Activated CD8-positive, alpha-beta memory T cell treated with anti-CD3 and anti-CD28 coated beads for 24 hours (primary cell): ENCODE measurements around the gene NEUROG1.

Experiments used
- DNase-seq: peaks from one replicate; pipeline ENCODE4 v3.0.0-alpha.2; 2020

The NEUROG1 gene

DNA sequence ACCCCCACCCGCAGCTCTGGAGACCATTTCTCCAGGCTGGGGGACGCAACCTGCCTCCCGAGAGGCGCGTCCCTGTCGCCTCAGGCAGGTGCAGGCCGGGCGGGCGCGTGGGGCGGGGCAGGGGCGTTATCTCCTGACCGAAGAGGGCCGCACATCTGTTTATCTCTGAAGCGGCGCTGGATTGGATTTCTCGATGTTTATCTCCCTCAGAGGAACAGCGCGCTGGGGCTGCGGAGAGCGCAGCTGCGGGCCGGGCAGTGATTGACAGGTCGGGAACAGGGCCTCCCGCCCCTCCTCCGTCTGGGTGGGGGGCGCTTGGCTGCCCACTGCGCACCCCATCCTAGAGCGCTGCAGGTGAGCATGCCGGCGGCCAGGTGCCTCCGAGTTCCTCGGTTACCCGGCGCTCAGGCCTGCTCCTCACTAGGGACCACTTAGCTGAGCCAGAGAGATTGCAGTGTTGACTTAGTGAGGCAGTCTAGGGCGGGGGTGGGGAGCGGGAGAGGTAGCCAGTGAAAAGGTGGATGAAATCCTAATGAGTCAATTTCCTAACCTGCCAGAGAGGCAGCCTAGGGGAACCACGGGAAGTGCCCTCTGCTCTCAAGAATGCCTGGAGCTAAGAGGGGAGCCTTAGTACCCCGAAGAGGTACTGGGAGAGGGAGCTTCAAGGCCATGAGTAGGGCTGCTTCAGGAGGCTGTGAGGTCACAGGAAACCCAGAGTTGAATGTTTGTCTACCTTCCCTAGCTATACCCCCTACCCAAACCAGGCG, 44.0 kb downstream of the NEUROG1 start:
- no peak for DNase-seq

DNA sequence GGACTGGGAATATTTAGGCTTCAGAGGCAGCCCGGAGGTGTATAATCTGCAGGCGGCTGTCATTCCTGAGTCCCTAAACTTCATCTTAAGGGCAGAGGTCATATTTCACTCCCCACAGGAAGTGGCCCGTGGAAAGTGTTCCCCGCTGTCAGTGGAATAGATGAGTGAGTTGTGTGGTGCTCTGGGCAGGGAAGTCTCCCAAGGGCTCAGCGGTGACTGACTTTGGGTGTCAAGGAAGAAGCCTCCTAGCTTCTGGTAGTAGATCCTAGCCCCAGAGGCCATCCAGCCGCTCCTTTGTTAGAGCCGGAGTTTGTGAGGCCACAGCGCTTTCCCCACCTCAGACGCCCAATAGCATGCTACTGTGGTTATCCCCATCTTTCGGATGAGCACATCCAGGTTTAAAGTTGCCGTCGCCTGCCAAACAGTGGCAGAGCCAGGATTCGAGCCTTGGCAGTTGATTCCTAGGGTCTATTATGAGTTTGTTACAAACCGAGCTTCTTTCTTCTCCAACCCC, 44.7 kb downstream of the NEUROG1 start:
- DNase-seq, result no peak

DNA sequence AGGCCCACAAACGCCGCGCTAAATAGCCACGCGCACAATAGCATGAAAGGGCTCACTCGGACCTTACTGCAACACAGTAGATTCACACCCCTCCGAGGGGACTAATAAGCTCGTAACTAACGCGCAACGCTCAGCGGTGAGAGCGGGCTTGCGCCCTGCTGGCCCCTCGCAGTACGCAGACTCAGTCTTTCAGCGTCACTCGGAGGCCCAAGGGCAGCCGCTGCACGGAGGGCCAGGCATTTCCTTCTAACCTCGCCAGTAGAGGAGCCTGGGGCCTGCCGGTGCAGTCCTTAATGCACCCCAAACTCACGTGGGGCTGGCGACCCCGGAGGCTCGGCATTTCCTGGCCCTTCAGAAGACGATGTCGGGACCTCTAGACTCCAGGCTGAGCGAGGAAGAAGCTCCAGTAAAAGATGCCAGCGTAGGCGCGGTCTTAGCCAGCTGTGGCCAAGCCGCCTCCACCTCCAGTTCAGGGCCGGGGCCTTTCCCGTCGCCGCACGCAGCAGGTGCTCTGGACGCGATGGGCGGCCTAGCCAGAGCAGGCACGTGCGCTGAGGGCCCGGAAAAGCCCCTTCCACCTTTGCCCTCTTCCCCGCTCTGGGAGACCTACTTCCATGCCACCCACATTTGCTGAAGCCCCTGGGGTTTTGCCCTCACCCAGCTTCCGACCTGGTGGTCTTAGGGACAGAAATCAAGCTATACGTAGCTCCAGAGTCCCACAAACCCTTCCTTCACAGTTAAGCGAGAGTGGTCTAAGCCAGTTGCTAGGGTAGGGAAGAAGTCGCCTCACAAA, 45.3 kb downstream of the NEUROG1 start:
- DNase-seq, result no peak

DNA sequence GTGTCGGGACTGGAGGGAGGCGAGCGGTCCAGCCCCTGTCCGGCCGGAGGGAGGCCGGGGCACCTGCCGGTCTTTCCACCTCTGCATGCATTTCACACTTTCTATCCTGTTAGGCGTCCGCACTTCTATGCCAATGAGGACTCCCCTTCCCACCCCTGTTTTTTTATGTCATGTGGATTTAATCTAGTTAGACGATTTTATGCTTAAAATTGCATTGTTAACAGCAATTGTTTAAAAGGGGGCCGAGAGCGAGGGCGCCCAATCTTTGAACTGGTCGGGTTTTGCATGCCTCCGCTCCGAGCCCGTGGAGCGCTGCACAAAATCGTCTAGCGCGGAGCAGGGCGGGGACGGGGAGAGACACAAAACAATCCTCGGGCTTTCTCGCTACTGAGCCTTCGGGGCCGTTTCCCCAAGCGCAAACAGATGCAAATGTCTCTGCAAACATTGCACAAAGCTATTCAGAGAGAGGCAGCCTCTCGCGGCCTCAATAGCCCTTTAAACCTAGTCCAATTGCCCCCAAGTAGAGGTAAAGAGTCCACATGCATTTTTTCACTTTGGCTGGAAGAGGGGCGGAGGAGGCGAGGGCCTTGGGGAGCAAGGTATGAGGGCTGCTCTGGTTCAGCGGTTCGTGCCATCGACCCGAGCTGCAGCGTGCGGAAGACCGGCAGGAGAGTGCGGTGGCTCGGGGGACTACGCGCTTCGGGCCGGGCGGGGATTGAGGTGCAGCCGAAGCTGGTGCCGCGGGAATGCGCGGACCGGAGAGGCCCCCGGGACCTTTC, 46.1 kb downstream of the NEUROG1 start:
- DNase-seq, result no peak

DNA sequence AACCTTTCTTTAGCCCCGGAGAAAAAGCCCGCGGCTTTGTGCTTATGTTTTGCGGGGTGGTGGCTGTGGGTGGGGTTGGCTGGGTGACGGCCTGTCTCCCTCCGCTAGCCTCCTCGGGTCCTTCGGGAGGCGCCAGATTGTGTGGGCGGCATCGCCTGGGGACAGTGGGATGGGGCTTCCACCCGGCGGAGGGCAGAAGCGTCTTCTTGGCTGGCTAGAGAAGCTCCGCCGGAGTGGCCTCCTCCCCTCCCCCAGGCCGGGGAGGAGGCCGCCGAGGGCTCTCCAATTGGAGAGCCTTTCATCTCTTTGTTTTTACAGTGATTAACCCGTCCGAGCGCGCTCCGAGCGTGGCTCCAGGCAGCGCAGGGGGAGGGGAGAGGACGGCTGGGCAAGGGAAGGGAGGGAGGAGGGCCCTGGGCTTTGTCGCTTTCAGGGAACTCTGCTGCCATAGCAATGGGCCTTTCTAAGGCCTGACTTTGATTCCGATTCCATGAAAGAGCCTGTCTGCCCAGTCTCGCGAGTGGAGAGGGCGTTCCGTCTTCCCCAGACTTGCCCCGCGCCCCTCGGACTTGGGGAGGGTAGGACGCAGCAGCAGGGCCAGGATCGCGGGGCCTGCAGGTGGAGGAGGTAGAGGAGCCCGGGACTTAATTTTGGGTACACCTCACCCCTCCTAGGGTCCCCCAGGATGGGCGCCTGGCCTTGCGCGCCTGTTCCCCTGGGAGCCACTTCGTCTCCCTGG, 46.9 kb downstream of the NEUROG1 start:
- no peak for DNase-seq

DNA sequence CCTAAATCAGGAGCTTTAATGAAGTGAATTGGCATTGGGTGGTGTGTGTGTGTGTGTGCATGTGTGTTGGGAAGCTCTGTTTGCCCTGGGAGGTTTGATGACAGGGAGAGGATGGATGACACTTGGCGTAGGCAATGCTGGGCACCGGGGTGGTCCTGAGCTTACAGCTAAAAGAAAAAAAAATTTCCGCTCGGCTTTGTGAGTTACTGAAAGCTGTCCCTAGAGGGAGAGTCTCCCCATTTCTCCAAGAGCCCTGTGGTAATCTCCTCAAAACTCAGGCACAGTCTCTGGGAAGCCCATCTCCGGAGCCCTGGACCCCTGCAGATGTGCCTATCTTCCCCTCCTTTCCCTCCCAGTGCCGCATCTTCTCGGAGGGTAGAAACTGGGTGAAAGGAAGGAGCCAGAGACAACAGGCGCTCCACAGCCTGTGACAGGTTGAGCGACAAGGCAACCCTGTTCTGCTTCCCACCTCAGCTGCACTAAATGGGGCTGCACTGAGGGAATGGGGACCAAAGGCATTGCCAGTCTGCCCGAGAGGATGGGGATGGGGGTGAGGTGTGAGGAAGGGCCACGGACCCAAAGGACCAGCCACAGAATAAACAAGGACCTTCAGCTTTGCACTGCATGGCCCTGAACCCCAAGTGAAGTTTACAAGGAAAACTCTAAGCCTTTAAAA, 47.8 kb downstream of the NEUROG1 start:
- no peak for DNase-seq

DNA sequence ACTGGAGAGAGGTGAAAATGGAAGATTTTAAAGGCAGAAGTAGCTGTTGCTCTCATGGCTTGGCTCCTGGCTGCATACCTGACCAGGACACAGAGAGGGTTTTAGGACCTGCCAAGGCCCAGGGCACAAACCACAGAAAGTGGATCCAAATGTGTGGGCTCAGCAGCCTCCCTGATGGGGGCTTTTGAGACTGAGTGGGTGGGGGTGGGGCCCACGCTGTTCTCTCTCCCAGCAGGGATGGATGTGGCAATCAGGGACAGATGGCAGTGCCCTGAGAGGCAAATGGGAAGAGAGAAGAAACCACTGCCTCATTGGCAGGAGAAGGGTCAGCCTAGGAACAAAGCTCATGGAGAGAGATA, 48.7 kb downstream of the NEUROG1 start:
- no peak for DNase-seq

DNA sequence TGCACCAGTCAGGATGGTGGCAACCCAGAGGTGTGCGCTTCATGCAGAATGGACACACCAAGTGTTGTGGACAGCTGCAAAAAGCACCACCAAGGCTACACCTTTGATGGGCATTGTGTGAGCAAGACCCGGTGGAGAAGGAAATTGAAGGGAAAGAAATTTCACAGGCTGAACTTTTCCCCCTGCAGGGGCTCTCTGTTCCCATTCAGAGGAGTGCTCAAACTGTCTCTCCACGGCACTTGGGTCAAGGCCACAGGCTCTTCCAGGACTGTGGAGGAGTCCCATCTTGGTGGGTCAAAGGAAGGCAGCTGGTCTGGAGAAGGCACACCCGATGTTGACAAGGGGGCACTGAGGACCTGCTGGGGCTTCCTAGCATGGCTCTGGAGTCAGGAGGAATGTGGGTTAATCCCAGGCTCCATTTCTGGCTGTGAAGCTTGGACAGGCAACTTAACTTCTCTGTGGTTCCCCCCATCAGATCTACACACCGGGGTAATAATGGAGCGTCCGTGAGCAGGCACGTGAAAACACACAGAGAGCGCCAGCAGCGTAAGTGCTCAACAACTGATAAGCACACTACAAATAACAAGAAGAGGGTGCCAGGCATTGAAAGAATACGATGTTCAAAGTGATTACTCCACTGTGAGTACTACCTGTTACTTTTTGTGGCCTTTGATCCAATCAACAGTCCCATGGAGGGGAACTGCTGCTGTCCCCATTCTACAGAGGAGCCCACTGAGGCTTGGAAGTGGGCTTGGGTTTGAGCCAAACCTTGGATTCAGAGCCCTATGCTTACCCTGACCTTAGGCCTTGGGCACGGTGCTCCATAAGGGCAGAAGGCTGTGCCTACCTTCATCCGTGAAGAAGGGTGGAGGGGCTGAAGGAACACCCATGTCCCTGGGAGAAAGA, 49.4 kb downstream of the NEUROG1 start:
- no peak for DNase-seq

DNA sequence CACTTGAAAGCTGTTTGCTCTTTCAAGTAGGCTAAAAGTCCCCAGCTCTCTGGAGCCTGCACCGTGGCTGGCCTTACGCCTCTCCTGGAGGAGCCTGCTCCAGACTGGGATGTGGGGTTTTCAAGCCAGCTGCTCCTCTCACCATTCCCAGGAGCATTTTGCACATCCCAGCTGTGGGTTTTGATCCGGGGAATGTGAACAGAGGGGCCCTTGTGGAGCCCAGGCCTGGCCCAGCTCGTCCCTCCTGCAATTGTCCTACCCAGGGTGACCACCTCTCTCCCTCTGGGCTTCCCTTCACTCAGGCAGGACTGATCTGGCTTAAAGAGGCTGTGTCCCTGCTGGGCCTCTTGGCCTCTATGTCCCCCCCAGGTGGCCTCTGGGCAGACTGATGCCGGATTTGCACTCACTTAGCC, 51.1 kb downstream of the NEUROG1 start:
- no peak for DNase-seq
